HG02571 (cell line): ENCODE results near the gene GBP6.
"Not testable (repeated sequence)": the region's sequence is repeated elsewhere in the genome, so short reads cannot be mapped to it uniquely, and the experiment has no call there.

ENCODE experiments used
- ATAC-seq: cut with Tn5 transposase; IDR thresholded peaks from one replicate; pipeline ENCODE4 v1.9.1; 2021; ENCODE audit warnings: mild to moderate bottlenecking, moderate library complexity; ENCODE audit not compliant: unreplicated experiment

Gene GBP6

DNA sequence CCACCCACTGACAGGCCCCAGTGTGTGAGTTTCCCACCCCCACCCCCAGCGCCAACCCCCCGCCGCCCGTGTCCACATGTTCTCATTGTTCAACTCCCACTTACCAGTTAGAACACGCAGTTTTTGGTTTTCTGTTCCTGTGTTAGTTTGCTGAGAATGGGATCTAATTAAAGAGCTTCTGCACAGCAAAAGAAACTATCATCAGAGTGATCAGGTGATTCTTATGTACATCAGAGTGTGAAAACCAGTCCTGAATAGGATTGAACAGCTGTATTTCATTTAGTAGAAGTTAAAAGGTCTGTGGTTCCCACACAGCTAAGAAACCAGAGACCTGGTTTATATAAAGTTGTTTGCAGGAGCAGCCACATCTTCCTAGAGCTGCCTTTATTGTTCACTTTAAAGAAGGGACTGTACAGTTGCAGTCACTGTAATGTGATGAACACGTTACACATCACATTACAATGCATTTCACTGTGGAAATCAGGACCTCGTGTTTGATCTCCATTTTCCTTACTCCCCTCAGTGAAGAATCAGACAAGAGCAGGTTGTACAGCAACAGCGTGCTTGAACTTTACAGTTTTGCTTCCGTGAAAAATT lies 1.2 kb downstream of the GBP6 start:
- no peak for ATAC-seq

DNA sequence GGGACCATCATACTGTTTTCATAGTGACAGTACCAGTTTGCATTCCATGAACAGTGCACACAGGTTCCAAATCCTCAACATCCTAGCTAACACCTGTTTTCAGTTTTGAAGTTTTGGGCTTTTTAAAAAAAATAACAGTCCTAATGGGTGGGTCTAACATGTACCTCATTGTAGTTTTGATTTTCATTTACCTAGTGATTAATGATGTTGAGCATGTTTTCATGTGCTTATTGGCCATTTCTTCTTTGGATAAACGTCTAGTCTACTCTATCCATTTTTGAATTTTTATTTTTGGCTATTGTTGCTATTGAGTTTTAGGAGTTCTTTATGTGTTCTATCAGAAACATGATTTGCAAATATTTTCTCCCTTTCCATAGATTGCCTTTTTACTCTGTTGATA lies 3.4 kb downstream of the GBP6 start:
- ATAC-seq: no peak

DNA sequence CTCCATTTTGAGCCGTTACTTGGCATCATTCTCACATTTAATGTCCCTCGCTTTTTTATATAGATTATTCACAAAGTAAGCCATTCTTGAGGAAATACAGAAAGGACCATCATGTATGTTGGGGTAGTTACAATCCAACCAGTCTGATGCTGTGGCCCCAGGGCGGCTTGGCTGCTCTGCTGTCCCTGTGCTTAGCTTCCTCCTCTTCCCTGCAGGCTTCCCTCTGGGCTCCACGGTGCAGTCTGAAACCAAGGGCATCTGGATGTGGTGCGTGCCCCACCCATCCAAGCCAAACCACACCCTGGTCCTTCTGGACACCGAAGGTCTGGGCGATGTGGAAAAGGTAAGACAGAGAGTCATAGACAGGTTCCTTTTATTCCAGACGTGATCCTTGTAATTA lies 5.5 kb downstream of the GBP6 start:
- ATAC-seq: no peak

DNA sequence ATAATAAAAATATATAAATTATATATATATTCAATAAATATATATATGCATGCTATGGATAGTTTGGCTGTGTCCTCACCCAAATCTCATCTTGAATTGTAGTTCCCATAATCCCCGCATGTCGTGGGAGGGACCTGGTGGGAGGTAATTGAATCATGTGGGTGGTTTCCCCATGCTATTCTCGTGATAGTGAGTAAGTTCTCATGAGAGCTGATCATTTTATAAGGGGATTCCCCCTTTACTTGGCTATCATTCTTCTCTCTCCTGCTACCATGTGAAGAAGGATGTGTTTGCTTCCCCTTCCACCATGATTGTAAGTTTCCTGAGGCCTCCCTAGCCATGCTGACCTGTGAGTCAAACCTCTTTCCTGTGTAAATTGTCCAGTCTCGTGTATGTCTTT lies 10.0 kb downstream of the GBP6 start:
- ATAC-seq: not testable (repeated sequence)

DNA sequence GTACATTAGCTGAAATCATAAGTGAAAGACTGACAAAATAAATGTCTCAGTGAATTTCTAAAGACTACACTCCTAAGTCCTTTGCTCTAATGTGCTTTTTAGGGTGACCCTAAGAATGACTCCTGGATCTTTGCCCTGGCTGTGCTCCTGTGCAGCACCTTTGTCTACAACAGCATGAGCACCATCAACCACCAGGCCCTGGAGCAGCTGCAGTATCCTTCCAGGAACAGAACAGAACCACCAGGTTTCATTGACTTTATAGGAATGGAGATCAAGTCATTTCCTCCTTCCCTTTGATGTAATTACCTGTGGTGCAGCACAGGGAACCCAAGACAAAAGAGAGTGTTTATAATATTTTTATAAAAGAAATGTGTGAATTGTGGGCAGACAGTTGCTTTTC lies 14.1 kb downstream of the GBP6 start:
- no peak for ATAC-seq

DNA sequence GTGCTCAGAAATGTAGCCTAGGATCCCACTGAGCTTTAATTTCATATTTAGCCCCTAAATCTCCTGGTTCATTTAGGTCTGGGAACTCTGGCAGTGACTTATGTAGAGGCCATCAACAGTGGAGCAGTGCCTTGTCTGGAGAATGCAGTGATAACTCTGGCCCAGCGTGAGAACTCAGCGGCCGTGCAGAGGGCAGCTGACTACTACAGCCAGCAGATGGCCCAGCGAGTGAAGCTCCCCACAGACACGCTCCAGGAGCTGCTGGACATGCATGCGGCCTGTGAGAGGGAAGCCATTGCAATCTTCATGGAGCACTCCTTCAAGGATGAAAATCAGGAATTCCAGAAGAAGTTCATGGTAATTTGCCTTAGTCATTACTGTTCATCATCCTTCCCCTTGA lies 17.8 kb downstream of the GBP6 start:
- no peak for ATAC-seq

DNA sequence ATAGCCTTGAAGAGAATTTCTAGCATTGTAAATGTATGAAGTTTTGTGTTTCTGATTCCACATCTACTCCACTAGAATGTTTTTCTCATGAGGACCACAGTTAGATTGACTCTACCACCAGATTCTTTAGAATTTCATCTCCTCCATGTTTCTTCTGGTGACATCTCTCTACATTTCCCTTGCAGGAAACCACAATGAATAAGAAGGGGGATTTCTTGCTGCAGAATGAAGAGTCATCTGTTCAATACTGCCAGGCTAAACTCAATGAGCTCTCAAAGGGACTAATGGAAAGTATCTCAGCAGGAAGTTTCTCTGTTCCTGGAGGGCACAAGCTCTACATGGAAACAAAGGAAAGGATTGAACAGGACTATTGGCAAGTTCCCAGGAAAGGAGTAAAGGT lies 18.6 kb downstream of the GBP6 start:
- no peak for ATAC-seq

DNA sequence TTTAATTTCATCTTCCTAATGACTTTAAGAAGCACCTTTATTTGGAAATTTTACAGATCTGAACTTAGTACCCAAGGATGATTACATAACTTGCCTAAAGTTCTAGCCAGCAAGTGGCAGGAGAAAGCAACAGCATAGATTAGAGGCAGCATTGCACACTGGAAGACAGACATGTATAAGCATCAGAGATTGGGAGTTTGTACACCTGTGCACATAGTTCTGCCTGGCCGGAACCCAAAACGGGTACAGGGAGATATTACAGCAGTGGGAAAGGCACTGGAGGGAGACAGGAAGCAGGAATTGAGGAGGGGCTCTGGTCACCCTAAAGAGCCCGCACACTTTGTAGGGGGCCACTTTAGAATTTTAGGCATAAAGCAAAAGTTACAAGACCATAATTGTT lies 19.3 kb downstream of the GBP6 start:
- ATAC-seq: no peak

DNA sequence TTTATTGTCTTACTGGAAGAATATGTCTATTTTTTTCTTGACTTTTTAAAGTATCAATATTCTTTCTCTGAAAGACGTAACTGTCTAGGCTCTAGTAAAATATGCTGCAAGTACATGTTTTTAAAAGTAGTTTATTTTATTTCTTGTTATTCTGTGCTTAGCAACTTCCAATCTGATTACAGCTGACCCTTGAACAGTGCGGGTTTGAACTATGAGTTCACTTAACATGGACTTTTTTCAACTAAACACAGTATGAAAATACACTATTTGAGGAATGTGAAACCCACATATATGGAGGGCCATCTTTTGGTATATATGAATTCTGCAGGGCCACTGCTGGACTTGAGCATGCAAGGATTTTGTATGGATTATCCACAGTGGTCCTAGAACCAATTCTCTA lies 26.8 kb downstream of the GBP6 start:
- no peak for ATAC-seq

DNA sequence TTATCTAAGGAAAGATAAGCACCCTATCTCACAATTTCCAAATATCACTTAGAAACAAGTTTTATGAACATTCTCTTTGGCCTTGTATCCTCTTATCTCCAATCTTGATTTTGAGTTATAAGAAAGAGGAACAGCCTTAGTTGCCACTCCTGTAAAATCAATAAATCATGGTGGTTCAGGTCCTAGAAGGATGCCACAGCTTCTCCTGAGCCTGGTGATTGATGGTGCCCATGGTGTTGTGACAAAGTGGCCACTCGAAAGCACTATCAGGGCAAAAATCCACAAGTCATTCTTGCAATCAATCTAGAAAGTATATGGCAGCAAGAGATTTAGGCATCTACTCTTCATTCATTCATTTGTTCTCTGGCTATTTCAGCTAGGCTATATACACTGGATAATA lies 27.8 kb downstream of the GBP6 start:
- ATAC-seq: no peak

DNA sequence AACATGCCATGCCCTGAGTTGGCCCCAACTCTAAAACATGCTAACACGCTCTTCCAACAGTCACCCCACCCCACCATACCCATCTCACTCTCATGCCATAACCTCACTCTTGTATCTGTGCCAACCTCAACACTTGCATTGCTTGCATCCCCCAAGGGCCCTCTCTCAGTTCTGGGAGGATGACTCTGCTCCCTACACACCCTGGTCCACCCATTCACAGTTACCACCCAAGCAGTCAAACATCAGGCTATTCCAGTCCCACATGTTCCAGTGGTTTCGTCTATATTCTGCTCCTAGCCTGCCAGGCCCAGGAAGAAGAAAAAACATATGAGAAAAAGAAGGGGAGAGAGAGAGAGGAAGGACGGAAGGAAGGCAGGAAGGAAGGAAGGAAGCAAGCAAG lies 31.0 kb downstream of the GBP6 start:
- ATAC-seq: no peak

DNA sequence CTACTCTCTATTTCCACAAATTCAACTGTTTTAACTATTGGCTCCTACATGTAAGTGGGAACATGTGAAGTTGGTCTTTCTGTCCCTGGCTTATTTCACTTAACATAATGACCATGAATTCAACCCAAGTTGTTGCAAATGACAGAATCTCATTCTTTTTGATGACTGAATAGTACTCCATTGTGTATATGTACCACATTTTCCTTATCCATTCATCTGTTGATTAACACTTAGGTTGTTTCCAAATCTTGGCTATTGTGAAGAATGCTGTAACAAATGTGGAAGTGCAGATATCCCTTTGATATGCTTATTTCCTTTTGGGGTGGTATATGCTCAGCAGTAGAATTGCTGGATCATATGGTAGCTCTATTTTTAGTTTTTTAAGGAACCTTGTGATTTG lies 33.0 kb downstream of the GBP6 start:
- no peak for ATAC-seq

DNA sequence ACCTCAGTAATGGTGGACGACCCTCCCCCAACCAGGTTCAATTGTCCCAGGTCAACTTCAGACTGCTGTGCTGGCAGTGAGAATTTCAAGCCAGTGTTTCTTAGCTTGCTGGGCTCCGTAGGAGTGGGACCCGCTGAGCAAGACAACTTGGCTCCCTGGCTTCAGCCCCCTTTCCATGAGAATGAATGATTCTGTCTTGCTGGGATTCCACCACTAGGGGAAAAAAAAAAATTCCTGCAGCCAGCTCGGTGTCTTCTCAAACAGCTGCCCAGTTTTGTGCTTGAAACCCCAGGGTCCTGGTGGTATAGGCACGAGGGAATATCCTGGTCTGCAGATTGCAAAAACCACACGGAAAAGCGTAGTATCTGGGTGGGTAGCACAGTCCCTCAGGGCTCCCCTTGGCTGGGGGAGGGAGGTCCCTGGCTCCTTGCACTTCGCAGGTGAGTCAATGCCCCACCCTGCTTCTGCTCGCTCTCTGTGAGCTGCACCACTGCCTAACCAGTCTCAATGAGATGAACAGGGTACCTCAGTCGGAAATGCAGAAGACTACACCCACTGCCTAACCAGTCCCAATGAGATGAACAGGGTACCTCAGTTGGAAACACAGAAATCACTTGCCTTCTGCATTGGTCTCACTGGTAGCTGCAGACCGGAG lies 41.5 kb downstream of the GBP6 start:
- no peak for ATAC-seq

DNA sequence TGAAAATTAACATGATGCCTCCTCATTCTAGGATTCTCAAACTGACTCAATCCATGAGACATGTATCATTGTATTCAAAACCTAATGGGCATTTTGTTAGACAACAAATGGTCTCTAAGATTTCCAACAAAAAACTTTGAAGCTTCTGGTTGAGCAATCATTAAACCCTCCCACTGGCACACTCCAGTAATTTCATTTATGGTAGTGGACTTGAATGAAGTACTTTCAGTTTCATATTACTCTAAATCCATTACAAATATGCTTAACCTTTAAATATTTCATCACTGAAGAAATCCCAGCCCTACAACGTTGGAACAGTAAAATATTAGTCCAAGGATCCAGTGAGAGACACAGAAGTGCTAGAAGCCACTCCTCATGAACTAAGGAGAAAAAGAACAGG lies 43.5 kb downstream of the GBP6 start:
- no peak for ATAC-seq

DNA sequence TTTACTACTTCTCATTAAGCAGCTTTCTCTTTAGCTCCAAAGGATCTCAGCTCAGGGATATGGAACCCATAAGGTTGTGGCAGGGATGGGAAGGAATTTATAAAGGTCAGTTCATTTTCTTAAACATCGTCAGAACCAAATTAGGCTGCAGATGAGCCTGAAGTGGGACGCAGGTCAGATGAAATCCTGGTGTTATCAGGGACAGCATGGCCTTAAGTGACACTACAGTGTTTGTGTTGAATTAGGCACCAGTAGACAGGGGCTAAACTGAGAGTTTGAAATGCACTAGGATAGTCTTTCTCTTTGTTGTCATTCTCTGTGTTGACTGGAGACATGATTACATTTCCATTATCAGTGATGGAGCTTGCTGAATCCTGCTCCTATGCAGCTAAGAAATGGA lies 43.9 kb downstream of the GBP6 start:
- ATAC-seq: not testable (repeated sequence)

DNA sequence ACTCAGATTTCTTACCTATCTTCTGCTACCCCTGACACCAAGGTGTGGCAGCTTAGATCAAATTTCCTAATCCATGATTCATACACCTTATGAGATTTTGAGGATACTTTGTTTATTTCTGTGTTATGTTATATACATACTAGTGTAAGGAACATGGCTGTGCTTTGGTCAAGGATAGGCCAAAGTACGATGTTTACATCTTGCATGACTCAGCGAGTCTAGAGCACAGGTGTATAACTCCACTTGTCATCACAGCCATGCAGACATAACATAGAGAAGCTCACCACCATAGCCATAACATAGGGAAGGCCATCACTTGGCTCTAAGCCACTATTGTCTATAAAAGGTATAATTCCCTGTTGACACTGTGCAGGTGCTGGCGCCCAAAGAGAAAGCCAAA lies 61.2 kb downstream of the GBP6 start:
- ATAC-seq: no peak

DNA sequence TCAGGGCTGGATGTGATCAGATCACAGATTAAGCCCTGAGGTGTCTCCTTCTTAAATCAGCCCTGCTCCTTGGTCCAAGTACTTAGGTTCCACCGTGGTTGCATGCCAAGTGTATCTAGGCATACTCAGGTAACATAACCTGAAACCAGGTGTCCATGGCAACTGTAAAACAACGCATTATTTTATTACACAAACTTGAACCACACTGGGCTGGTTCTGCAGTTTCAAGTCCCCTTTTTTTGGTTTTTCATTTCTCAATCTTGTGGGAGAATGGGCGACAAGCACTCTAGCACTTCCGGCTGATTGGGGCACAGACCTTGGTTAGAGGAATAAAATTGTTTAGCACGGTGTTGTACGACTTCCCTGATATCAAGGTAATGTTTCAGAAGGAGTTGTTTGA lies 65.2 kb downstream of the GBP6 start:
- no peak for ATAC-seq

DNA sequence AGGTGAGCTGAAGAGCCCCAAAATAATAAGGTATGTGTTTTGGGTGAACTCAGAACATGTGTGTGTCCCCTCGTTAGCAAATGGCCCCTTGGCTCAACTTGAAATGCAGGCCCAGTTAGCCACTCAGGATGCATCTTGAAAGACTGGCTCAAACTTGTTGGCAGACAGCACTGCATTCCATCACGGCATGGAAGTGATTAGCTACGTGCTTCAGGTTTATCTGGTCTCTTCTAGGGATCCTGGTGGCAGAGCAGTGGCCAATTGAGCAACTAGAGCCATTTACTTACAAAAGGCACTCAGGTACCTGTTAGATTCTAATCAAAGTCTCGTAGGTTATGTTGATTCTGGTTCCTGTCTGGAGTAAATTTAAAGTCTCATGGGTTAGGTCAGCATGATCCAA lies 65.8 kb downstream of the GBP6 start:
- not testable (repeated sequence) for ATAC-seq

DNA sequence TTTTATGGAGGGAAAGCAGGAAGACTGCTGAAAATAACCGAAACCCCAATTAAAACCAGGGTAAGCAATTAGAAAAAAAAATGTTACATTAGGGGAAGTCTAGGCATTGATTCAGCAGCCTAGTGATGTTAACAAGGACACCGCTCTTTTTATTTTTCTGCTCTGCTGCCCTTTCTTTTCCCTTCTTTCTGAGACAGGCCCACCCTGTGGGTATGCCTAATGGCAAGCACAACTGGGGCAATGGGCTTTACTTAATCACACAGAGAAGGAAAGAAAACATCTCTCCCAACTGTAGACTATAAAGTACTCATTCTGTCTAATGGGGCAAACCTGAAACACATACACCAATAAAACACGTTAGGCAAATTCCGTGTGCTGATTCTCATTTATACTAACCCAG lies 69.6 kb downstream of the GBP6 start:
- no peak for ATAC-seq

DNA sequence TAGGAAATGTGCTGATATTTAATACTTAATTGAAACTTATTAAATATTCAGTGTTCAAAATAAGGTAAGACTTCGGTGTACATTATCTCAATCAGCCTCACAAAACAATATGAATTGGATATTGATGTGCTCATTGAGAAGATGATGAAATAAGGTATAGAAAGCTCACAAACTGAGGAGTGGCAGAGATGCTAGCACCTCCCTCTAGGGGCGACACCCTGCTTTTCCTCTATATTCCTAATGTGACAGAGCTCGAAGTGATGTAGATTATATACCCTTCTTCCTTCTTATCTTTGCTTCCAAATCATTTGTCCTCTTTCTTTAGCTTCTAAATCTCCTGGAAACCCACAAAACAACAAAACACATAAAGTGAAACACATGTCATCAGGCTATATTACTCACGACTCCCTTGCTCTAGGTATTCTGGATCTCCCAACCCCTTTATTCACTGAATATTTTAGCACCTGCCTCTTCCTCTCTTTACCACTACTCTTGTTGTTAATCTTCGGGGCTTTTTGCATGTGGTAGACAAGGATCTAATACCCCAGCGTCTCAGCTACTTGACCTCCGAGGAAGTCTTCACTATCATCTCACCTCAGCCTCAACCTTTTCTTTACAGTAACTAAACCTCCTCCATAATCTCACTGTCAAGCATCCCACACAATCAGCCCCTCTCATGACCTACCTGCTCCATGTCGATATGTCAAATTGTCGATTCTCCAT lies 70.4 kb downstream of the GBP6 start:
- ATAC-seq: not testable (repeated sequence)
